Measurements from ENCODE around the gene PSMA6.
"Not testable (repeated sequence)": the region's sequence is repeated elsewhere in the genome, so short reads cannot be mapped to it uniquely, and the experiment has no call there.

Gene PSMA6

GRCh38 chr14:35341751-35342488 is 49.7 kb downstream of the PSMA6 start:
- H3K9me3 Mint-ChIP-seq, result no peaks in the 10 kb centered on the region
- no peak for ATAC-seq
- H3K27ac Mint-ChIP-seq, result peak overlapping the region; percentile 30
- H3K27me3 Mint-ChIP-seq, result no peaks in the 10 kb centered on the region
- H3K36me3 Mint-ChIP-seq, result no peaks in the 10 kb centered on the region
- no peak overlapping the region for H3K4me3 Mint-ChIP-seq
- peaks cover 15% of the 10 kb centered on the region for H3K4me1 Mint-ChIP-seq

GRCh38 chr14:35342489-35343010 is 50.4 kb downstream of the PSMA6 start:
- no peak for ATAC-seq
- H3K36me3 Mint-ChIP-seq, result no peaks in the 10 kb centered on the region
- H3K27me3 Mint-ChIP-seq, result no peaks in the 10 kb centered on the region
- no peaks in the 10 kb centered on the region for H3K9me3 Mint-ChIP-seq
- peaks cover 15% of the 10 kb centered on the region for H3K4me1 Mint-ChIP-seq
- H3K27ac Mint-ChIP-seq, result peak overlapping the region; percentile 33
- H3K4me3 Mint-ChIP-seq, result no peak overlapping the region

DNA sequence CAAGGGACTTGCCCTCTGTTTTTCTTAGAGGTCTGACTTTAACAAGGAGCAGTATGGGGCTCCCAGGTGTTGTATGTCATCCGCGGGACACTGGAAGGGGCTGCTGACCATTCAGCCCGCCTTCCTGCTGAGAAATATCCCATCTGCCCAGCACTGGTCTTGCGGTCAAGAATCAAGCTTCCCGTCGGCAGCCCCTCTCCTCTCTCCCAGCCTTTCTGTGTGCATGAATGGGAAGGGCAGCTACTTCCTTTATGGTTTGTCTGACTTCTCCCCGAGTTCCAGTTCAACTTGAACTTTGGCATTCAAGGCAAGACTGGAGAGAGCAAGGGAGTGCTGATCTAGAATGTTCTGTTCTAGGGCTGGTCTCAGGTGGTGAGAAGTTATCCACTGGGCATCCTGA is 51.5 kb downstream of the PSMA6 start:
- no peak overlapping the region for H3K27ac Mint-ChIP-seq
- H3K4me1 Mint-ChIP-seq, result peaks cover 15% of the 10 kb centered on the region
- H3K27me3 Mint-ChIP-seq, result no peaks in the 10 kb centered on the region
- no peaks in the 10 kb centered on the region for H3K36me3 Mint-ChIP-seq
- no peak for ATAC-seq
- no peak overlapping the region for H3K4me3 Mint-ChIP-seq
- no peaks in the 10 kb centered on the region for H3K9me3 Mint-ChIP-seq

- Mint-ChIP-seq H3K27me3 (no peaks in the 10 kb centered on the region), H3K9me3 (no peaks in the 10 kb centered on the region), H3K4me3 (no peak overlapping the region), H3K36me3 (no peaks in the 10 kb centered on the region), H3K4me1 (peaks cover 14% of the 10 kb centered on the region), H3K27ac (no peak overlapping the region)
- ATAC-seq, result no peak
Measured at GRCh38 chr14:35344107-35344807, 52.1 kb downstream of the PSMA6 start.

GRCh38 chr14:35346738-35347322 is 54.6 kb downstream of the PSMA6 start:
- Mint-ChIP-seq H3K36me3 (no peaks in the 10 kb centered on the region), H3K4me1 (no peaks in the 10 kb centered on the region), H3K4me3 (no peak overlapping the region), H3K9me3 (no peaks in the 10 kb centered on the region), H3K27ac (no peak overlapping the region), H3K27me3 (peaks cover 9% of the 10 kb centered on the region)
- ATAC-seq, result no peak

- Mint-ChIP-seq H3K27me3 (peaks cover 9% of the 10 kb centered on the region), H3K4me3 (no peak overlapping the region), H3K4me1 (no peaks in the 10 kb centered on the region), H3K27ac (no peak overlapping the region), H3K36me3 (no peaks in the 10 kb centered on the region), H3K9me3 (no peaks in the 10 kb centered on the region)
- ATAC-seq, result no peak
Measured at GRCh38 chr14:35347323-35348043, 55.3 kb downstream of the PSMA6 start.

GRCh38 chr14:35348044-35348380 is 55.8 kb downstream of the PSMA6 start:
- not testable (repeated sequence) for H3K4me3 Mint-ChIP-seq, H3K27me3 Mint-ChIP-seq, H3K36me3 Mint-ChIP-seq, ATAC-seq, H3K9me3 Mint-ChIP-seq, H3K4me1 Mint-ChIP-seq, H3K27ac Mint-ChIP-seq

- Mint-ChIP-seq H3K4me3 (no peak overlapping the region), H3K4me1 (no peaks in the 10 kb centered on the region), H3K27ac (no peak overlapping the region), H3K36me3 (no peaks in the 10 kb centered on the region), H3K9me3 (no peaks in the 10 kb centered on the region), H3K27me3 (peaks cover 9% of the 10 kb centered on the region)
- ATAC-seq, result no peak
Measured at GRCh38 chr14:35349496-35350365, 57.5 kb downstream of the PSMA6 start.

GRCh38 chr14:35351497-35351896 is 59.3 kb downstream of the PSMA6 start:
- Mint-ChIP-seq H3K4me1 (peaks cover 7% of the 10 kb centered on the region), H3K9me3 (no peaks in the 10 kb centered on the region), H3K27ac (no peak overlapping the region), H3K4me3 (no peak overlapping the region), H3K36me3 (no peaks in the 10 kb centered on the region), H3K27me3 (peaks cover 9% of the 10 kb centered on the region)
- no peak for ATAC-seq

- Mint-ChIP-seq H3K27ac (no peak overlapping the region), H3K4me1 (peaks cover 8% of the 10 kb centered on the region), H3K4me3 (no peak overlapping the region), H3K36me3 (no peaks in the 10 kb centered on the region), H3K27me3 (peaks cover 9% of the 10 kb centered on the region), H3K9me3 (no peaks in the 10 kb centered on the region)
- no peak for ATAC-seq
Measured at GRCh38 chr14:35351897-35352273, 59.7 kb downstream of the PSMA6 start.

- no peak overlapping the region for H3K4me3 Mint-ChIP-seq
Measured at GRCh38 chr14:35352274-35353233, 60.4 kb downstream of the PSMA6 start.

DNA sequence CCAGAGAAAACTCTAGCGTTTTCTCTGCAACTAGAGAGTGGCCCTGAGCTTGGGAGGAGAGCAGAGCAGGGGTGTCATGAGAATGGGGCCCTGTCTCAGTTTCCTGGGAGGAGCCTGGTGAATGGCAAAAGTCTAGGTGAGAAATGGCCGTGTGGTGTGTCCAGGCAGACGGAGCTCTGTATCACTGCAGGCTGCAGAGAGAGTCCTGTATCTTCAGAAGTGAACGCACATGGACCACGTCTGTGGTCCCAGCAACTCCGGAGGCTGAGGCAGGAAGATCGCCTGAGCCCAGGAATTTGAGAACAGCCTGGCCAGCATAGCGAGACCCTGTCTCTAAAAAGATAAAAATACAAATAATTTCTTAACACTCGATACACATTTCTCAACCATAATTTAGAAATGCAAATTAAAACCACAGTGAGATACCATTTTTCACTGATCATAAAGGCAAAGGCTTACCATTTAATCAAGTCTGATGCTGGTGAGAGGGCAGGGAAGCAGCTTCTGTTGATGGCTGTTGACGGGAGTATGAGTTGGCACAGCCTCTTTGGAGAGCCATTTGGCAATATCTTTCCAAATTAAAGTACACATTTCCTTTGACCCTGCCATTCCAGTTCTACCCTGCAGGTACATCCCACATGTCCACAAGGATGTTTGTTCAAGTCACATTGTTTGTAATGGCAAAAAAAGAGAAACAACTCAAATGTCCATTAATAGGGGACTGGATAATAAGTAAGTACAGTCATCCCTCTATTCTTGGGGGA is 61.4 kb downstream of the PSMA6 start:
- Mint-ChIP-seq H3K4me3 (no peak overlapping the region), H3K36me3 (no peaks in the 10 kb centered on the region), H3K4me1 (peaks cover 8% of the 10 kb centered on the region), H3K27ac (no peak overlapping the region), H3K9me3 (no peaks in the 10 kb centered on the region), H3K27me3 (peaks cover 9% of the 10 kb centered on the region)
- no peak for ATAC-seq

More at GRCh38 chr14:35352274-35353233, 60.4 kb downstream of the PSMA6 start:
- peak; percentile 25 for ATAC-seq
- Mint-ChIP-seq H3K4me1 (peaks cover 8% of the 10 kb centered on the region), H3K27ac (no peak overlapping the region), H3K9me3 (no peaks in the 10 kb centered on the region), H3K27me3 (peaks cover 9% of the 10 kb centered on the region), H3K36me3 (no peaks in the 10 kb centered on the region)

GRCh38 chr14:35355235-35355634 is 63.1 kb downstream of the PSMA6 start:
- H3K9me3 Mint-ChIP-seq, H3K27me3 Mint-ChIP-seq, H3K4me3 Mint-ChIP-seq, H3K27ac Mint-ChIP-seq, ATAC-seq, H3K36me3 Mint-ChIP-seq: not testable (repeated sequence)
- H3K4me1 Mint-ChIP-seq, result peaks cover 16% of the 10 kb centered on the region
